ENCODE measurements around the gene STK4. TPM values are rescaled to one million over a fixed set of nuclear protein-coding genes. Genes with fewer than 3 reads are reported as not detected.

The STK4 gene
- total RNA-seq, 2 donors from 2014 or later: 149 to 205 TPM

GRCh38 chr20:45032276-45032675 lies 66.0 kb downstream of the STK4 start:
- H3K27ac Mint-ChIP-seq: no peak overlapping the region
- ATAC-seq: no peak
- H3K9me3 Mint-ChIP-seq: no peaks in the 10 kb centered on the region
- H3K36me3 Mint-ChIP-seq: peaks cover 13 to 60% of the 10 kb centered on the region in 2 donors
- no peak for DNase-seq (ENCODE audit: low spot score in 2 of 2)

GRCh38 chr20:45032781-45033180 lies 66.5 kb downstream of the STK4 start:
- peaks cover 13 to 56% of the 10 kb centered on the region in 2 donors for H3K36me3 Mint-ChIP-seq
- H3K9me3 Mint-ChIP-seq: no peaks in the 10 kb centered on the region
- no peak overlapping the region for H3K27ac Mint-ChIP-seq
- DNase-seq (ENCODE audit: low spot score in 2 of 2): no peak
- no peak for ATAC-seq

GRCh38 chr20:45034436-45034835 lies 68.1 kb downstream of the STK4 start:
- Mint-ChIP-seq H3K9me3 (no peaks in the 10 kb centered on the region), H3K27ac (no peak overlapping the region), H3K36me3 (peaks cover 13 to 41% of the 10 kb centered on the region in 2 donors)
- DNase-seq (ENCODE audit: low spot score in 2 of 2) (no peak), ATAC-seq (no peak)

- ATAC-seq (peak; percentile 83 to 95), DNase-seq (ENCODE audit: low spot score in 2 of 2) (peak; percentile 24 to 60)
- Mint-ChIP-seq H3K27ac (peak overlapping the region; percentile 84 to 91), H3K36me3 (peaks cover 8 to 52% of the 10 kb centered on the region in 2 donors), H3K9me3 (no peaks in the 10 kb centered on the region)
Observed at GRCh38 chr20:45036044-45036755, 69.9 kb downstream of the STK4 start.

- H3K36me3 Mint-ChIP-seq: peaks cover 4 to 52% of the 10 kb centered on the region in 2 donors
- no peak for ATAC-seq
- peak overlapping the region; percentile 45 to 84 for H3K27ac Mint-ChIP-seq
Observed at GRCh38 chr20:45037050-45037449, 70.7 kb downstream of the STK4 start.

GRCh38 chr20:45037635-45038034 lies 71.3 kb downstream of the STK4 start:
- H3K36me3 Mint-ChIP-seq: peaks cover 4 to 53% of the 10 kb centered on the region in 2 donors
- ATAC-seq (no peak), DNase-seq (ENCODE audit: low spot score in 2 of 2) (no peak)
- no peaks in the 10 kb centered on the region for H3K9me3 Mint-ChIP-seq
- H3K27ac Mint-ChIP-seq: peak overlapping the region in 1 of 2 donors; percentile 84

More at GRCh38 chr20:45037050-45037449, 70.7 kb downstream of the STK4 start:
- no peak for DNase-seq (ENCODE audit: low spot score in 2 of 2)
- H3K9me3 Mint-ChIP-seq: no peaks in the 10 kb centered on the region

GRCh38 chr20:45038745-45039474 lies 72.6 kb downstream of the STK4 start:
- Mint-ChIP-seq H3K9me3 (no peaks in the 10 kb centered on the region), H3K36me3 (peaks cover 4 to 54% of the 10 kb centered on the region in 2 donors)
- no peak for ATAC-seq

GRCh38 chr20:45039475-45039820 lies 73.1 kb downstream of the STK4 start:
- Mint-ChIP-seq H3K27ac (peak overlapping the region in 1 of 2 donors; percentile 5), H3K36me3 (peaks cover 4 to 58% of the 10 kb centered on the region in 2 donors), H3K9me3 (no peaks in the 10 kb centered on the region)
- DNase-seq (ENCODE audit: low spot score in 2 of 2) (no peak), ATAC-seq (no peak)

More at GRCh38 chr20:45038745-45039474, 72.6 kb downstream of the STK4 start:
- peak overlapping the region in 1 of 2 donors; percentile 5 for H3K27ac Mint-ChIP-seq
- no peak for DNase-seq (ENCODE audit: low spot score in 2 of 2)

- Mint-ChIP-seq H3K27ac (peak overlapping the region; percentile 78 to 84), H3K9me3 (no peaks in the 10 kb centered on the region), H3K36me3 (peaks cover 0 to 46% of the 10 kb centered on the region in 2 donors)
- ATAC-seq: peak in 1 of 2 donors; percentile 84
- DNase-seq (ENCODE audit: low spot score in 2 of 2): no peak
Observed at GRCh38 chr20:45041464-45042337, 75.4 kb downstream of the STK4 start.

GRCh38 chr20:45042978-45043377 lies 76.7 kb downstream of the STK4 start:
- Mint-ChIP-seq H3K27ac (peak overlapping the region; percentile 77 to 84), H3K36me3 (peaks cover 0 to 40% of the 10 kb centered on the region in 2 donors), H3K9me3 (no peaks in the 10 kb centered on the region)
- ATAC-seq: no peak
- DNase-seq (ENCODE audit: low spot score in 2 of 2): no peak

- DNase-seq (ENCODE audit: low spot score in 2 of 2) (peak in 1 of 2 donors; percentile 46), ATAC-seq (peak; percentile 55 to 75)
- Mint-ChIP-seq H3K36me3 (peaks cover 0 to 40% of the 10 kb centered on the region in 2 donors), H3K27ac (peak overlapping the region; percentile 84 to 89), H3K9me3 (no peaks in the 10 kb centered on the region)
Observed at GRCh38 chr20:45044084-45044573, 77.8 kb downstream of the STK4 start.

- H3K9me3 Mint-ChIP-seq: no peaks in the 10 kb centered on the region
- DNase-seq (ENCODE audit: low spot score in 2 of 2) (no peak), ATAC-seq (no peak)
- H3K36me3 Mint-ChIP-seq: peaks cover 0 to 40% of the 10 kb centered on the region in 2 donors
- H3K27ac Mint-ChIP-seq: no peak overlapping the region
Observed at GRCh38 chr20:45044601-45045000, 78.3 kb downstream of the STK4 start.

- DNase-seq (ENCODE audit: low spot score in 2 of 2): no peak
- H3K9me3 Mint-ChIP-seq: no peaks in the 10 kb centered on the region
- H3K27ac Mint-ChIP-seq: peak overlapping the region in 1 of 2 donors; percentile 53
- peaks cover 3 to 21% of the 10 kb centered on the region in 2 donors for H3K36me3 Mint-ChIP-seq
- ATAC-seq: no peak
Observed at GRCh38 chr20:45047581-45048119, 81.3 kb downstream of the STK4 start.

- H3K36me3 Mint-ChIP-seq: peaks cover 7 to 10% of the 10 kb centered on the region in 2 donors
Observed at GRCh38 chr20:45049438-45049837, 83.1 kb downstream of the STK4 start.

GRCh38 chr20:45049904-45050471 lies 83.7 kb downstream of the STK4 start:
- Mint-ChIP-seq H3K9me3 (no peaks in the 10 kb centered on the region), H3K27ac (peak overlapping the region; percentile 56 to 81), H3K36me3 (peaks cover 7 to 10% of the 10 kb centered on the region in 2 donors)
- DNase-seq (ENCODE audit: low spot score in 2 of 2) (peak in 1 of 2 donors; percentile 27), ATAC-seq (peak; percentile 87 to 88)

More at GRCh38 chr20:45049438-45049837, 83.1 kb downstream of the STK4 start:
- H3K9me3 Mint-ChIP-seq: no peaks in the 10 kb centered on the region
- no peak for DNase-seq (ENCODE audit: low spot score in 2 of 2)
- ATAC-seq: no peak
- H3K27ac Mint-ChIP-seq: peak overlapping the region; percentile 56 to 81
